ENCODE measurements around the gene RCN2. TPM values are rescaled to one million over a fixed set of nuclear protein-coding genes. Genes with fewer than 3 reads are reported as not detected.

Gene RCN2
- total RNA-seq, 1 donor from 2014 or later, result 46.0 TPM

GRCh38 chr15:76974456-76975036 lies 43.0 kb downstream of the RCN2 start:
- DNase-seq, result no peak

GRCh38 chr15:76976141-76976540 lies 44.6 kb downstream of the RCN2 start:
- DNase-seq, result no peak

- DNase-seq, result no peak
Observed at GRCh38 chr15:76976572-76977270, 45.2 kb downstream of the RCN2 start.

GRCh38 chr15:76978522-76979330 lies 47.2 kb downstream of the RCN2 start:
- no peak for DNase-seq

GRCh38 chr15:76979331-76979925 lies 47.9 kb downstream of the RCN2 start:
- DNase-seq, result no peak

GRCh38 chr15:76979996-76980520 lies 48.5 kb downstream of the RCN2 start:
- no peak for DNase-seq

- DNase-seq, result no peak
Observed at GRCh38 chr15:76982356-76982755, 50.8 kb downstream of the RCN2 start.

GRCh38 chr15:76982756-76983155 lies 51.2 kb downstream of the RCN2 start:
- DNase-seq, result no peak

GRCh38 chr15:76983590-76984375 lies 52.2 kb downstream of the RCN2 start:
- DNase-seq, result no peak

GRCh38 chr15:76986743-76987142 lies 55.2 kb downstream of the RCN2 start:
- no peak for DNase-seq

- no peak for DNase-seq
Observed at GRCh38 chr15:76987276-76987675, 55.7 kb downstream of the RCN2 start.

GRCh38 chr15:76987896-76988860 lies 56.6 kb downstream of the RCN2 start:
- no peak for DNase-seq

- no peak for DNase-seq
Observed at GRCh38 chr15:76988867-76989780, 57.6 kb downstream of the RCN2 start.

- no peak for DNase-seq
Observed at GRCh38 chr15:76991048-76991447, 59.5 kb downstream of the RCN2 start.

GRCh38 chr15:76991741-76992645 lies 60.4 kb downstream of the RCN2 start:
- no peak for DNase-seq

- DNase-seq, result no peak
Observed at GRCh38 chr15:76993114-76993725, 61.7 kb downstream of the RCN2 start.

- no peak for DNase-seq
Observed at GRCh38 chr15:76994001-76994400, 62.5 kb downstream of the RCN2 start.

- DNase-seq, result no peak
Observed at GRCh38 chr15:76994496-76994895, 62.9 kb downstream of the RCN2 start.
